HCT116 (cell line): ENCODE results near the gene RNF207. TPM values are rescaled to one million over a fixed set of nuclear protein-coding genes. Genes with fewer than 3 reads are reported as not detected.

Source experiments
- ATAC-seq: fragments of 200-7000 bp; cut with Tn5 transposase; 2 replicates; pipeline ENCODE4 v1.9.1; 2020; ENCODE audit warnings: mild to moderate bottlenecking, moderate library complexity
- BruUV-seq: library from RNA; stranded (reverse); fragments of 400-500 nt; replicated peaks from 2 replicates; lab custom pipeline; 2021; lab: Mats Ljungman, UMichigan
- CTCF ChIA-PET: fragments of 300-600 bp; sonication (Branson Sonifier 250); formaldehyde crosslinking; loops from one replicate; lab custom pipeline; 2021; ENCODE audit warnings: antibody characterized with exemption; lab: Charles Lee
- POLR2A ChIA-PET: fragments of 300-600, 350-600 bp; sonication (Branson Sonifier 250); formaldehyde crosslinking; loops from one replicate; lab custom pipeline; 2021; ENCODE audit warnings: antibody characterized with exemption; lab: Charles Lee
- RAD21 ChIA-PET, 2 experiments: fragments of 300-600 bp; sonication (Branson Sonifier 250); formaldehyde crosslinking; loops; one replicate each; lab custom pipeline; 2023; ENCODE audit warnings: low total read pairs in 2 of 2; ENCODE audit not compliant: uncharacterized antibody in 2 of 2, unreplicated experiment in 2 of 2, low non-redundant PET in 1 of 2; lab: Charles Lee
- DNase-seq: peaks from one replicate; pipeline ENCODE4 v3.0.0-alpha.2; 2010; ENCODE audit warnings: low read depth, low spot score
- H2AFZ ChIP-seq: fragments of 200-600 bp; shearing (Covaris generic), sonication (generic); 2 replicates; pipeline ENCODE4 v1.6.1; 2017; ENCODE audit warnings: low read depth, mixed run types, mixed read lengths, antibody characterized with exemption, low read length; ENCODE audit not compliant: poor library complexity, severe bottlenecking
- H3K27ac ChIP-seq: 2 replicates; pipeline ENCODE4 v1.5.1; 2012; ENCODE audit warnings: low read depth, low read length
- H3K27me3 ChIP-seq: fragments of 200-600 bp; sonication (generic); 2 replicates; pipeline ENCODE4 v1.6.1; 2016; ENCODE audit warnings: mixed run types, low read length, mixed read lengths; ENCODE audit not compliant: insufficient read depth
- H3K36me3 ChIP-seq, 2 experiments: fragments of 200-500 bp in 1 of 2; fragments of 200-600 bp in 1 of 2; sonication (Bioruptor generic) in 1 of 2; sonication (generic) in 1 of 2; 2 replicates each; pipeline versions ENCODE4 v1.5.1 to v1.6.1; 2014 to 2016; ENCODE audit warnings: low read length in 2 of 2, inconsistent platforms in 1 of 2, mixed read lengths in 1 of 2, mixed run types in 1 of 2; ENCODE audit not compliant: insufficient read depth in 2 of 2, control insufficient read depth in 1 of 2
- H3K4me1 ChIP-seq, 2 experiments: fragments of 200-600 bp in 1 of 2; sonication (generic) in 1 of 2; 2 replicates each; pipeline versions ENCODE4 v1.5.1 to v1.6.1; 2012 to 2017; ENCODE audit warnings: low read length in 2 of 2, inconsistent platforms in 1 of 2, mild to moderate bottlenecking in 1 of 2, mixed read lengths in 1 of 2, mixed run types in 1 of 2, moderate library complexity in 1 of 2; ENCODE audit not compliant: insufficient read depth in 2 of 2, control insufficient read depth in 1 of 2
- H3K4me2 ChIP-seq: fragments of 200-600 bp; sonication (generic); 2 replicates; pipeline ENCODE4 v1.6.1; 2017; ENCODE audit warnings: mixed run types, low read length, mixed read lengths
- H3K4me3 ChIP-seq, 2 experiments: fragments of 200-600 bp in 1 of 2; sonication (generic) in 1 of 2; replicated peaks in 1 of 2; 2 replicates each; pipeline ENCODE4 v1.5.1; 2011 to 2016; ENCODE audit warnings: low read length in 2 of 2, control low read depth in 1 of 2, low read depth in 1 of 2, mild to moderate bottlenecking in 1 of 2, mixed read lengths in 1 of 2, mixed run types in 1 of 2
- H3K79me2 ChIP-seq: fragments of 200-600 bp; sonication (generic); 2 replicates; pipeline ENCODE4 v1.6.1; 2017; ENCODE audit warnings: mild to moderate bottlenecking, mixed run types, low read length, moderate library complexity, mixed read lengths; ENCODE audit not compliant: insufficient read depth
- H3K9ac ChIP-seq: fragments of 200-600 bp; sonication (generic); 2 replicates; pipeline ENCODE4 v1.6.1; 2016; ENCODE audit warnings: low read length, mixed read lengths
- H3K9me2 ChIP-seq: fragments of 200-600 bp; sonication (generic), shearing (Covaris generic); 2 replicates; pipeline ENCODE4 v1.6.1; 2017; ENCODE audit warnings: mixed run types, mild to moderate bottlenecking, moderate library complexity; ENCODE audit not compliant: insufficient read depth
- H3K9me3 ChIP-seq, 2 experiments: fragments of 200-500 bp in 1 of 2; fragments of 200-600 bp in 1 of 2; sonication (Bioruptor generic) in 1 of 2; sonication (generic) in 1 of 2; 2 replicates each; pipeline ENCODE4 v1.6.1; 2014 to 2017; ENCODE audit warnings: low read length in 2 of 2, mixed read lengths in 2 of 2, inconsistent platforms in 1 of 2, low read depth in 1 of 2, mild to moderate bottlenecking in 1 of 2, mixed run types in 1 of 2, moderate library complexity in 1 of 2; ENCODE audit not compliant: control insufficient read depth in 1 of 2, insufficient read depth in 1 of 2
- H4K20me1 ChIP-seq: fragments of 200-600 bp; sonication (generic), shearing (Covaris generic); 2 replicates; pipeline ENCODE4 v1.6.1; 2017; ENCODE audit warnings: mixed run types, mild to moderate bottlenecking, moderate library complexity; ENCODE audit not compliant: insufficient read depth
- CBX3 ChIP-seq: IDR thresholded peaks from 2 replicates; pipeline ENCODE4 v1.6.1; 2012; ENCODE audit warnings: low read depth
- CEBPB ChIP-seq: IDR thresholded peaks from 2 replicates; pipeline ENCODE4 v1.6.1; 2012; ENCODE audit warnings: low read depth
- EGR1 ChIP-seq: IDR thresholded peaks from 2 replicates; pipeline ENCODE4 v1.6.1; 2012; ENCODE audit warnings: low read depth
- ELF1 ChIP-seq: IDR thresholded peaks from 2 replicates; pipeline ENCODE4 v1.6.1; 2012; ENCODE audit warnings: low read depth, borderline replicate concordance
- EZH2 ChIP-seq: fragments of 200-600 bp; sonication (generic); IDR thresholded peaks from 2 replicates; pipeline ENCODE4 v1.6.1; 2017; ENCODE audit warnings: antibody characterized with exemption, mixed run types
- EZH2phosphoT487 ChIP-seq: fragments of 200-600 bp; IDR thresholded peaks from 2 replicates; pipeline ENCODE4 v1.6.1; 2018; ENCODE audit warnings: antibody characterized with exemption, borderline replicate concordance
- FOSL1 ChIP-seq: IDR thresholded peaks from 2 replicates; pipeline ENCODE4 v1.6.1; 2012; ENCODE audit warnings: low read depth
- JUND ChIP-seq: IDR thresholded peaks from 2 replicates; pipeline ENCODE4 v1.6.1; 2012
- POLR2A ChIP-seq: IDR thresholded peaks from 2 replicates; pipeline ENCODE4 v1.7.0; 2011; ENCODE audit warnings: borderline replicate concordance; ENCODE audit not compliant: insufficient read depth, insufficient read length; ENCODE audit errors: extremely low read depth
- POLR2AphosphoS5 ChIP-seq: IDR thresholded peaks from 2 replicates; pipeline ENCODE4 v1.6.1; 2011; ENCODE audit warnings: mild to moderate bottlenecking, low read depth, low read length, moderate library complexity
- RAD21 ChIP-seq: IDR thresholded peaks from 2 replicates; pipeline ENCODE4 v1.6.1; 2012; ENCODE audit warnings: low read depth, mild to moderate bottlenecking
- SIN3A ChIP-seq: IDR thresholded peaks from 2 replicates; pipeline ENCODE4 v1.6.1; 2012; ENCODE audit warnings: low read depth
- TCF7L2 ChIP-seq: IDR thresholded peaks from 2 replicates; pipeline ENCODE4 v1.7.0; 2011; ENCODE audit warnings: borderline replicate concordance, inconsistent platforms; ENCODE audit not compliant: insufficient read depth, insufficient read length; ENCODE audit errors: extremely low read depth
- YY1 ChIP-seq: IDR thresholded peaks from 2 replicates; pipeline ENCODE4 v1.6.1; 2011; ENCODE audit warnings: low read length, low read depth, moderate library complexity, mild to moderate bottlenecking; ENCODE audit not compliant: insufficient replicate concordance; ENCODE audit errors: extremely low read depth
- ZFX ChIP-seq: fragments of 450-650 bp; IDR thresholded peaks from 2 replicates; pipeline ENCODE4 v1.6.1; 2017
- ZNF274 ChIP-seq: fragments of 200-500 bp; sonication (Bioruptor generic); IDR thresholded peaks from 2 replicates; pipeline ENCODE4 v1.6.1; 2014; ENCODE audit warnings: mild to moderate bottlenecking, low read depth, low read length, inconsistent platforms
- intact Hi-C: fragments of 100-400 bp; cut with micrococcal nuclease; formaldehyde crosslinking; loops from 2 replicates; pipeline ENCODE4 v1.10.0; 2022
- total RNA-seq: library from RNA; stranded (reverse); gene quantifications from one replicate; pipeline ENCODE4 v1.2.1, GENCODE V29; 2021; ENCODE audit not compliant: unreplicated experiment
- TF ChIP-seq, protein P1 (sequence below): IDR thresholded peaks from 2 replicates; pipeline ENCODE4 v1.6.1; 2012
- TF ChIP-seq, protein P2 (sequence below): IDR thresholded peaks from 2 replicates; pipeline ENCODE4 v1.6.1; 2011; ENCODE audit warnings: mild to moderate bottlenecking, low read length, moderate library complexity; ENCODE audit not compliant: insufficient replicate concordance; ENCODE audit errors: extremely low read depth
- TF ChIP-seq, protein P3 (sequence below): IDR thresholded peaks from 2 replicates; pipeline ENCODE4 v1.6.1; 2012; ENCODE audit warnings: low read depth
- TF ChIP-seq, protein P4 (sequence below), 3 experiments: fragments of 200-600 bp in 1 of 3; sonication (generic) in 1 of 3; IDR thresholded peaks in 2 of 3; conservative IDR thresholded peaks in 1 of 3; 2 replicates each; pipeline ENCODE4 v1.5.1; 2012 to 2017; ENCODE audit warnings: low read depth in 2 of 3, low read length in 2 of 3, antibody characterized with exemption in 1 of 3, borderline replicate concordance in 1 of 3, control low read depth in 1 of 3, mild to moderate bottlenecking in 1 of 3, mixed read lengths in 1 of 3, mixed run types in 1 of 3, moderate library complexity in 1 of 3; ENCODE audit not compliant: insufficient read depth in 1 of 3

The RNF207 gene
- total RNA-seq, 1 experiment from 2014 or later, result 61.2 TPM

DNA sequence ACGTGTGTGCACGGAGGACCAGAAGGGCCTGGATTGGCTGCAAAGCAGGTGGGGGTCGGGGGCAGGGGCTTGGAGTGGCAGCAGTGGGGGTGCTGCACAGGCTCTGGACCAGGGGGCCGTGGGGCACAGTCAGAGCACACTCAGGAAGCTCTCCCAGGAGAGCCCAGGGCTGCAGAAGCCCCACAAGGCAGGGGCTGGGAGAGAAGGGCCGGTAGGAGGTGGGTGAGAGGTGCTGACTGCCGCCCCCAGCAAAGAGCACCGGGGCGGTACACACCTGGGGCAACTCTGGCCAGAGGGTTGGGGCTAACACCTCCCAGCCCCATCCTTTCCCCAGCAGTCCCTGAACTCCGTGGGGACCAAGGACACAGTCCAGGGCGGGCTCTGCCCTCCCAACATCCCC, 39.7 kb upstream of the RNF207 start:
- ATAC-seq (no peak), DNase-seq (no peak)
- TF ChIP-seq, protein P1, sequence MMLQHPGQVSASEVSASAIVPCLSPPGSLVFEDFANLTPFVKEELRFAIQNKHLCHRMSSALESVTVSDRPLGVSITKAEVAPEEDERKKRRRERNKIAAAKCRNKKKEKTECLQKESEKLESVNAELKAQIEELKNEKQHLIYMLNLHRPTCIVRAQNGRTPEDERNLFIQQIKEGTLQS, result no peak
- TF ChIP-seq EZH2phosphoT487 (no peak), TCF7L2 (no peak), YY1 (no peak), ZFX (no peak), ZNF274 (no peak), JUND (no peak), POLR2AphosphoS5 (no peak), POLR2A (no peak), FOSL1 (no peak), SIN3A (no peak), CEBPB (no peak), ELF1 (no peak), EGR1 (no peak), EZH2 (no peak), RAD21 (no peak), CBX3 (no peak)
- TF ChIP-seq, protein P2, sequence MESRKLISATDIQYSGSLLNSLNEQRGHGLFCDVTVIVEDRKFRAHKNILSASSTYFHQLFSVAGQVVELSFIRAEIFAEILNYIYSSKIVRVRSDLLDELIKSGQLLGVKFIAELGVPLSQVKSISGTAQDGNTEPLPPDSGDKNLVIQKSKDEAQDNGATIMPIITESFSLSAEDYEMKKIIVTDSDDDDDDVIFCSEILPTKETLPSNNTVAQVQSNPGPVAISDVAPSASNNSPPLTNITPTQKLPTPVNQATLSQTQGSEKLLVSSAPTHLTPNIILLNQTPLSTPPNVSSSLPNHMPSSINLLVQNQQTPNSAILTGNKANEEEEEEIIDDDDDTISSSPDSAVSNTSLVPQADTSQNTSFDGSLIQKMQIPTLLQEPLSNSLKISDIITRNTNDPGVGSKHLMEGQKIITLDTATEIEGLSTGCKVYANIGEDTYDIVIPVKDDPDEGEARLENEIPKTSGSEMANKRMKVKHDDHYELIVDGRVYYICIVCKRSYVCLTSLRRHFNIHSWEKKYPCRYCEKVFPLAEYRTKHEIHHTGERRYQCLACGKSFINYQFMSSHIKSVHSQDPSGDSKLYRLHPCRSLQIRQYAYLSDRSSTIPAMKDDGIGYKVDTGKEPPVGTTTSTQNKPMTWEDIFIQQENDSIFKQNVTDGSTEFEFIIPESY, result no peak
- TF ChIP-seq, protein P3, sequence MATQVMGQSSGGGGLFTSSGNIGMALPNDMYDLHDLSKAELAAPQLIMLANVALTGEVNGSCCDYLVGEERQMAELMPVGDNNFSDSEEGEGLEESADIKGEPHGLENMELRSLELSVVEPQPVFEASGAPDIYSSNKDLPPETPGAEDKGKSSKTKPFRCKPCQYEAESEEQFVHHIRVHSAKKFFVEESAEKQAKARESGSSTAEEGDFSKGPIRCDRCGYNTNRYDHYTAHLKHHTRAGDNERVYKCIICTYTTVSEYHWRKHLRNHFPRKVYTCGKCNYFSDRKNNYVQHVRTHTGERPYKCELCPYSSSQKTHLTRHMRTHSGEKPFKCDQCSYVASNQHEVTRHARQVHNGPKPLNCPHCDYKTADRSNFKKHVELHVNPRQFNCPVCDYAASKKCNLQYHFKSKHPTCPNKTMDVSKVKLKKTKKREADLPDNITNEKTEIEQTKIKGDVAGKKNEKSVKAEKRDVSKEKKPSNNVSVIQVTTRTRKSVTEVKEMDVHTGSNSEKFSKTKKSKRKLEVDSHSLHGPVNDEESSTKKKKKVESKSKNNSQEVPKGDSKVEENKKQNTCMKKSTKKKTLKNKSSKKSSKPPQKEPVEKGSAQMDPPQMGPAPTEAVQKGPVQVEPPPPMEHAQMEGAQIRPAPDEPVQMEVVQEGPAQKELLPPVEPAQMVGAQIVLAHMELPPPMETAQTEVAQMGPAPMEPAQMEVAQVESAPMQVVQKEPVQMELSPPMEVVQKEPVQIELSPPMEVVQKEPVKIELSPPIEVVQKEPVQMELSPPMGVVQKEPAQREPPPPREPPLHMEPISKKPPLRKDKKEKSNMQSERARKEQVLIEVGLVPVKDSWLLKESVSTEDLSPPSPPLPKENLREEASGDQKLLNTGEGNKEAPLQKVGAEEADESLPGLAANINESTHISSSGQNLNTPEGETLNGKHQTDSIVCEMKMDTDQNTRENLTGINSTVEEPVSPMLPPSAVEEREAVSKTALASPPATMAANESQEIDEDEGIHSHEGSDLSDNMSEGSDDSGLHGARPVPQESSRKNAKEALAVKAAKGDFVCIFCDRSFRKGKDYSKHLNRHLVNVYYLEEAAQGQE, result no peak
- TF ChIP-seq, protein P4, sequence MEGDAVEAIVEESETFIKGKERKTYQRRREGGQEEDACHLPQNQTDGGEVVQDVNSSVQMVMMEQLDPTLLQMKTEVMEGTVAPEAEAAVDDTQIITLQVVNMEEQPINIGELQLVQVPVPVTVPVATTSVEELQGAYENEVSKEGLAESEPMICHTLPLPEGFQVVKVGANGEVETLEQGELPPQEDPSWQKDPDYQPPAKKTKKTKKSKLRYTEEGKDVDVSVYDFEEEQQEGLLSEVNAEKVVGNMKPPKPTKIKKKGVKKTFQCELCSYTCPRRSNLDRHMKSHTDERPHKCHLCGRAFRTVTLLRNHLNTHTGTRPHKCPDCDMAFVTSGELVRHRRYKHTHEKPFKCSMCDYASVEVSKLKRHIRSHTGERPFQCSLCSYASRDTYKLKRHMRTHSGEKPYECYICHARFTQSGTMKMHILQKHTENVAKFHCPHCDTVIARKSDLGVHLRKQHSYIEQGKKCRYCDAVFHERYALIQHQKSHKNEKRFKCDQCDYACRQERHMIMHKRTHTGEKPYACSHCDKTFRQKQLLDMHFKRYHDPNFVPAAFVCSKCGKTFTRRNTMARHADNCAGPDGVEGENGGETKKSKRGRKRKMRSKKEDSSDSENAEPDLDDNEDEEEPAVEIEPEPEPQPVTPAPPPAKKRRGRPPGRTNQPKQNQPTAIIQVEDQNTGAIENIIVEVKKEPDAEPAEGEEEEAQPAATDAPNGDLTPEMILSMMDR (IDR thresholded peaks at IDR 0.05 in 2 of 3, conservative IDR thresholded peaks at IDR 0.05 in 1 of 3; ENCODE audit: borderline replicate concordance in 1 of 3, insufficient read depth in 1 of 3, low read depth in 2 of 3, low read length in 2 of 3), result no peak
- no peaks in the 10 kb centered on the region for H3K36me3 ChIP-seq
- no peaks in the 10 kb centered on the region for H3K27me3 ChIP-seq
- no peak overlapping the region for H3K4me3 ChIP-seq
- H3K9me2 ChIP-seq, result no peaks in the 10 kb centered on the region
- H3K27ac ChIP-seq, result no peak overlapping the region
- ChIA-PET POLR2A (no interaction called here), CTCF (no interaction called here), RAD21 (no interaction called here)
- H4K20me1 ChIP-seq, result no peaks in the 10 kb centered on the region
- no peak overlapping the region for H3K9ac ChIP-seq
- H3K4me1 ChIP-seq, result no peaks in the 10 kb centered on the region
- BruUV-seq, result no TSS peak
- no peaks in the 10 kb centered on the region for H3K79me2 ChIP-seq
- H2AFZ ChIP-seq, result no peak overlapping the region
- no peaks in the 10 kb centered on the region for H3K9me3 ChIP-seq
- intact Hi-C loops, result no loop called here
- no peak overlapping the region for H3K4me2 ChIP-seq
